ENCODE measurements around the gene NOL6.

DNA sequence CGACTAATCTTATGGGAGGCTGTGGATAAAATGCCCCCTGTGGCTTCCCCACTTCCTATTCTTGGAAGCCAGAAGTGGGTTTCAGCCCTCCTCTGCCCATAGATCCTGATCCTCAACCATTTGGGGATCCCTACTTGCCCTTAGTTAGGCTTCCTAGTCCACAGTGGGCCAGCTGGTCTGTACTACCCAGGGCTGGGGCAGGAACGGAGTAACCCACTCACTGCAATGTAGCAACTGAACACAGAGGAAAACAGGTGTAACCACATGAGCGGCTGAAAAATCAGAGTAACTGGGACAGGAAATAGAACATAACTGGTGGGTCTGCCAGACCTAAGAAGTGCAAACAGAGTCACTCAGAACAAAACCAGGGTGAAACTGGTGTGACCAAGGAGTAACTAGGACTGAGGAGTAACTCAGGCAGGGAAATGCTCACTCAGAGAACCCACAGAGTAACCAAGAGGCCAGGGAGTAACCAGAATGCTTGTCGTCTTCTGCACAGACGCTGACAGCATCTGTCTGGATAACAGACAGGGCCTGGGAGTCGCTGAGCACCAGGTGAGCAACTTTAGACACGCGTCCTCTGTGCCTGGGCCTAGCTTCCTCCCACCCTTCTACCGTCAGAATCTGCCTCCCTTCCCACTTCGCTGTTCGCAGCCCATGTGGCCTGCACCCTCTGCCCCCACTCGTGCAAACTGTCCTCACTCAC, 27.3 kb downstream of the NOL6 start:
- TF ChIP-seq, protein P1, sequence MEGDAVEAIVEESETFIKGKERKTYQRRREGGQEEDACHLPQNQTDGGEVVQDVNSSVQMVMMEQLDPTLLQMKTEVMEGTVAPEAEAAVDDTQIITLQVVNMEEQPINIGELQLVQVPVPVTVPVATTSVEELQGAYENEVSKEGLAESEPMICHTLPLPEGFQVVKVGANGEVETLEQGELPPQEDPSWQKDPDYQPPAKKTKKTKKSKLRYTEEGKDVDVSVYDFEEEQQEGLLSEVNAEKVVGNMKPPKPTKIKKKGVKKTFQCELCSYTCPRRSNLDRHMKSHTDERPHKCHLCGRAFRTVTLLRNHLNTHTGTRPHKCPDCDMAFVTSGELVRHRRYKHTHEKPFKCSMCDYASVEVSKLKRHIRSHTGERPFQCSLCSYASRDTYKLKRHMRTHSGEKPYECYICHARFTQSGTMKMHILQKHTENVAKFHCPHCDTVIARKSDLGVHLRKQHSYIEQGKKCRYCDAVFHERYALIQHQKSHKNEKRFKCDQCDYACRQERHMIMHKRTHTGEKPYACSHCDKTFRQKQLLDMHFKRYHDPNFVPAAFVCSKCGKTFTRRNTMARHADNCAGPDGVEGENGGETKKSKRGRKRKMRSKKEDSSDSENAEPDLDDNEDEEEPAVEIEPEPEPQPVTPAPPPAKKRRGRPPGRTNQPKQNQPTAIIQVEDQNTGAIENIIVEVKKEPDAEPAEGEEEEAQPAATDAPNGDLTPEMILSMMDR (IDR thresholded peaks at IDR 0.05) = no peak
- no peak for TF ChIP-seq POLR2A (IDR thresholded peaks at IDR 0.05)
